Measurements from ENCODE around the gene POU2F1.

GRCh38 chr1:167184081-167184480 lies 36.6 kb upstream of the POU2F1 start:
- TF ChIP-seq EZH2phosphoT487 (IDR thresholded peaks at IDR 0.05; ENCODE audit: low read length) = no peak
- TF ChIP-seq, protein P1, sequence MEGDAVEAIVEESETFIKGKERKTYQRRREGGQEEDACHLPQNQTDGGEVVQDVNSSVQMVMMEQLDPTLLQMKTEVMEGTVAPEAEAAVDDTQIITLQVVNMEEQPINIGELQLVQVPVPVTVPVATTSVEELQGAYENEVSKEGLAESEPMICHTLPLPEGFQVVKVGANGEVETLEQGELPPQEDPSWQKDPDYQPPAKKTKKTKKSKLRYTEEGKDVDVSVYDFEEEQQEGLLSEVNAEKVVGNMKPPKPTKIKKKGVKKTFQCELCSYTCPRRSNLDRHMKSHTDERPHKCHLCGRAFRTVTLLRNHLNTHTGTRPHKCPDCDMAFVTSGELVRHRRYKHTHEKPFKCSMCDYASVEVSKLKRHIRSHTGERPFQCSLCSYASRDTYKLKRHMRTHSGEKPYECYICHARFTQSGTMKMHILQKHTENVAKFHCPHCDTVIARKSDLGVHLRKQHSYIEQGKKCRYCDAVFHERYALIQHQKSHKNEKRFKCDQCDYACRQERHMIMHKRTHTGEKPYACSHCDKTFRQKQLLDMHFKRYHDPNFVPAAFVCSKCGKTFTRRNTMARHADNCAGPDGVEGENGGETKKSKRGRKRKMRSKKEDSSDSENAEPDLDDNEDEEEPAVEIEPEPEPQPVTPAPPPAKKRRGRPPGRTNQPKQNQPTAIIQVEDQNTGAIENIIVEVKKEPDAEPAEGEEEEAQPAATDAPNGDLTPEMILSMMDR (IDR thresholded peaks at IDR 0.05; ENCODE audit: low read length) = no peak
